ENCODE results near the gene FNDC1.

FNDC1 gene

DNA sequence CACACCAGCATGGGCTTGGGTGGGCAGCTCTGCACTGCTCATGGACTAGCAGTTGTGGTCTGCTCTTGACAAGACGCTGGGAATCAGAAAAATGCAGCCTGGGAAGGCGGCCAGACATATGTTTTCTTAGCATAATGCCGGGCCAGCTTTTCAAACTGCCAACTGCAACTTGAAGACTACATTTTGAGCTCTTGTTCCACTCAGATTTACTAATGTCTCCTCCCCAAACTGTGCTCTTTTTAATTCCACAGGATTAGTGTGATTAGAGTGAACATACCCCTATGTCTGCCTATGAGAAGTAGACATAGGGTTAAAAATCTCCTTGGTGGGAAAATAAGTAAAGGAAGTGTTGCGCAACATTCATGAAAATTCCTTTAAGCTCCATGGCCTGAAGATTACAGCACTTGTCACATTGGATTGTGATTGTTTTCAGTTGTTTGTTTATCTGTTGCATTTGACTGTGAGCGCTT lies 5.3 kb upstream of the FNDC1 start:
- Histone ChIP-seq H4K20me1 (ENCODE audit: insufficient read depth, low read length) (no peaks in the 10 kb centered on the region), H3K4me1 (ENCODE audit: low read length) (no peaks in the 10 kb centered on the region), H3K79me2 (ENCODE audit: low read length) (no peaks in the 10 kb centered on the region), H3K9me3 (ENCODE audit: insufficient read depth, low read length) (no peaks in the 10 kb centered on the region), H3K4me2 (ENCODE audit: low read length) (no peak overlapping the region), H3K9ac (ENCODE audit: low read length) (no peak overlapping the region), H3K27me3 (ENCODE audit: low read depth, low read length) (peaks cover 11% of the 10 kb centered on the region; the same call in 1 of the 2 replicates), H3K36me3 (replicated peaks; ENCODE audit: low read depth, low read length) (no peaks in the 10 kb centered on the region), H3K4me3 (ENCODE audit: low read length) (no peak overlapping the region), H3K27ac (ENCODE audit: low read length) (no peak overlapping the region), H2AFZ (ENCODE audit: low read depth, low read length) (no peak overlapping the region)
- TF ChIP-seq, protein P1, sequence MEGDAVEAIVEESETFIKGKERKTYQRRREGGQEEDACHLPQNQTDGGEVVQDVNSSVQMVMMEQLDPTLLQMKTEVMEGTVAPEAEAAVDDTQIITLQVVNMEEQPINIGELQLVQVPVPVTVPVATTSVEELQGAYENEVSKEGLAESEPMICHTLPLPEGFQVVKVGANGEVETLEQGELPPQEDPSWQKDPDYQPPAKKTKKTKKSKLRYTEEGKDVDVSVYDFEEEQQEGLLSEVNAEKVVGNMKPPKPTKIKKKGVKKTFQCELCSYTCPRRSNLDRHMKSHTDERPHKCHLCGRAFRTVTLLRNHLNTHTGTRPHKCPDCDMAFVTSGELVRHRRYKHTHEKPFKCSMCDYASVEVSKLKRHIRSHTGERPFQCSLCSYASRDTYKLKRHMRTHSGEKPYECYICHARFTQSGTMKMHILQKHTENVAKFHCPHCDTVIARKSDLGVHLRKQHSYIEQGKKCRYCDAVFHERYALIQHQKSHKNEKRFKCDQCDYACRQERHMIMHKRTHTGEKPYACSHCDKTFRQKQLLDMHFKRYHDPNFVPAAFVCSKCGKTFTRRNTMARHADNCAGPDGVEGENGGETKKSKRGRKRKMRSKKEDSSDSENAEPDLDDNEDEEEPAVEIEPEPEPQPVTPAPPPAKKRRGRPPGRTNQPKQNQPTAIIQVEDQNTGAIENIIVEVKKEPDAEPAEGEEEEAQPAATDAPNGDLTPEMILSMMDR (IDR thresholded peaks at IDR 0.05; ENCODE audit: low read depth, low read length): no peak
- no peak for TF ChIP-seq EZH2phosphoT487 (IDR thresholded peaks at IDR 0.05; ENCODE audit: low read depth)

DNA sequence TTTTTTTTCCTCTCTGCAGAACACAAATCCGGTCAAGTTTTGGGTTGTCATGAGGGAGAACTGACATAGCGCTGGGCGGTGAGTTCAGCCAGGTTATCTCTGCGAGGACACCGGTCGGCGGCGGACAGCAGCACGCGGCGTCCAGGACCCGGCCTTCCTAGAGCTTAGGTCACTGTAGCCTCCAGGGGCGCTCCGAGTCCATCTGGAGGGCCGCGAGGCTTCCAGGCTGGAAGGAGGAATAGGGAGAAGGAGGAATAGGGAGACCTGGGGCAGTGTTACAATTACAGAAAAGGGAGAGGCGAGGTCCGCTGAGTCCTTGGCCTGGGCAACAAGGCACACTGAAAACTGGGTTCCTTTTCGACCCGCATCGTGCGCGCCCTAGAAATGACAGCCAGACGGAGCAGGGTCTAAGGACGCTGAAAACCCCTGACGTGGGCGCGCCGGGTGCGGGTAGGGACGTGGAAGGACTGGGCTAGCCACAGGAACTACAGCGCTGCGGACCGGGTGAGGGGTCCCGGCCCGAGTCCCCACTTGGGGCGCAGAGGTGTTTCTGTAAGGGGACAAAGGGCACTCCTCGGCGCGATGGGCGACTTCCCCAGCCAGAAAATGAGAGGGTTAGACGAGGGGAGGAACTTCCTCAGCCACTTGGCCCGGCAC lies 536 bp upstream of the FNDC1 start:
- no peak overlapping the region for H2AFZ ChIP-seq (ENCODE audit: low read depth, low read length)
- no peak overlapping the region for H3K4me3 ChIP-seq (ENCODE audit: low read length)
- peaks cover 38% of the 10 kb centered on the region for H3K27me3 ChIP-seq (ENCODE audit: low read depth, low read length)
- no peaks in the 10 kb centered on the region for H4K20me1 ChIP-seq (ENCODE audit: insufficient read depth, low read length)
- no peaks in the 10 kb centered on the region for H3K36me3 ChIP-seq (replicated peaks; ENCODE audit: low read depth, low read length)
- H3K9me3 ChIP-seq (ENCODE audit: insufficient read depth, low read length): no peaks in the 10 kb centered on the region
- H3K4me2 ChIP-seq (ENCODE audit: low read length): no peak overlapping the region
- no peak for TF ChIP-seq EZH2phosphoT487 (IDR thresholded peaks at IDR 0.05; ENCODE audit: low read depth)
- TF ChIP-seq, protein P1 (IDR thresholded peaks at IDR 0.05; ENCODE audit: low read depth, low read length): no peak
- no peak overlapping the region for H3K27ac ChIP-seq (ENCODE audit: low read length)
- no peaks in the 10 kb centered on the region for H3K4me1 ChIP-seq (ENCODE audit: low read length)
- H3K79me2 ChIP-seq (ENCODE audit: low read length): no peaks in the 10 kb centered on the region
- H3K9ac ChIP-seq (ENCODE audit: low read length): no peak overlapping the region

DNA sequence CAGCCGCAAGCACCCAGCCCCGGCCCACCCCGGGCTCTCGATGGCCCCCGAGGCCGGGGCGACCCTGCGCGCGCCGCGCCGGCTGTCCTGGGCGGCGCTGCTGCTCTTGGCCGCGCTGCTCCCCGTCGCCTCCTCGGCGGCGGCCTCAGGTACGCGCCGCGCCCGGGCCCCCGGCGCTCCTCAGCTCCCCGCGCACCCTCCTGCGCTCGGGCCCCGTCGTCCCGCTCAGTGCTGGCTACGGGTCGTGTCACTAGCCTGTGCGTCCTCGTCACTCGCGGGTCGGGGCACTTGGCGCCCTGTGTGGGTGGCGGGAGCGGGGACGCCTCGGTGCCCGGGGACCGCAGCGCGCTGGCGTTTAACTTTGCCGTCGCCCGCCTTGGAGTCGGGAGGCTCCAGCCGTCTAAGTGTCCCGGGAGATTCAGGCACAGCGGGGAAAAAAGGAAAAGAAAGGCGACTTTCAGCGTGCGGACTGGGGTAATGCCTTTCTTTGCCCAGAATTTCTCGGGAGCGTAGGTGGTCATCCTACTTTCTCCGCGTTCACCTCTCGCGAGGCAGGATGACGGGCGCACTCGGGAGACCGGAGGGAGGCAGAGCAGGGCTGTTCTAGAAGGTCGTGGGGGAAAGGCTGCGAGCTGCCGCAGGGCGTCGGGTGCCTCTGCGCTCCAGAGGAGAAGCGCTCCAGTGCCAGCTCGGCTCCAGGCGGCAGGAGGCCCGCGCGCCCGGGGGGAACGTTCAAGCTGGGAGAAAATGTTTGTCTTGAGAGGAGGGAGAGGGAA lies 545 bp downstream of the FNDC1 start:
- H3K79me2 ChIP-seq (ENCODE audit: low read length): no peaks in the 10 kb centered on the region
- H3K9me3 ChIP-seq (ENCODE audit: insufficient read depth, low read length): no peaks in the 10 kb centered on the region
- no peak overlapping the region for H2AFZ ChIP-seq (ENCODE audit: low read depth, low read length)
- H3K4me2 ChIP-seq (ENCODE audit: low read length): no peak overlapping the region
- no peak overlapping the region for H3K4me3 ChIP-seq (ENCODE audit: low read length)
- peaks cover 38% of the 10 kb centered on the region for H3K27me3 ChIP-seq (ENCODE audit: low read depth, low read length)
- no peak overlapping the region for H3K9ac ChIP-seq (ENCODE audit: low read length)
- H3K4me1 ChIP-seq (ENCODE audit: low read length): no peaks in the 10 kb centered on the region
- H3K36me3 ChIP-seq (replicated peaks; ENCODE audit: low read depth, low read length): no peaks in the 10 kb centered on the region
- H3K27ac ChIP-seq (ENCODE audit: low read length): no peak overlapping the region
- H4K20me1 ChIP-seq (ENCODE audit: insufficient read depth, low read length): no peaks in the 10 kb centered on the region
- TF ChIP-seq, protein P1 (IDR thresholded peaks at IDR 0.05; ENCODE audit: low read depth, low read length): no peak
- no peak for TF ChIP-seq EZH2phosphoT487 (IDR thresholded peaks at IDR 0.05; ENCODE audit: low read depth)

DNA sequence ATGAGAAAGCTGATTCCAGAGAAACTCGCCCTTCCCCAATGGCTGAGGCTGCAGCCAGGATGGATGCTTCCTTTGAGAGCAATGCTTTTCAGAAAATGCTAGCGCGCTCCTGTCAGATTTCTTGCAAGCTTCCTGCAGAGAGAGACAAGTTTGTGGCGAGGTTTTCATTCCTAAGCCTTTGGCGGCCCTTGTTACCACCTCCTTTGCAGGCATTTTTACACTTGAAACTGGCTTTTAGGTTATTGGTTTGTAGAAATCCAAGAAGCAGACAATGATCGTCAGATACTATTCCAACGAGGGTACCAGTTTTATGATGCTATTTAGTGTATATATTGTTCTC lies 1.1 kb downstream of the FNDC1 start:
- no peaks in the 10 kb centered on the region for H4K20me1 ChIP-seq (ENCODE audit: insufficient read depth, low read length)
- H3K27ac ChIP-seq (ENCODE audit: low read length): no peak overlapping the region
- H3K4me3 ChIP-seq (ENCODE audit: low read length): no peak overlapping the region
- no peaks in the 10 kb centered on the region for H3K9me3 ChIP-seq (ENCODE audit: insufficient read depth, low read length)
- H3K79me2 ChIP-seq (ENCODE audit: low read length): no peaks in the 10 kb centered on the region
- no peak overlapping the region for H2AFZ ChIP-seq (ENCODE audit: low read depth, low read length)
- H3K4me1 ChIP-seq (ENCODE audit: low read length): no peaks in the 10 kb centered on the region
- no peak overlapping the region for H3K4me2 ChIP-seq (ENCODE audit: low read length)
- H3K9ac ChIP-seq (ENCODE audit: low read length): no peak overlapping the region
- no peaks in the 10 kb centered on the region for H3K36me3 ChIP-seq (replicated peaks; ENCODE audit: low read depth, low read length)
- TF ChIP-seq, protein P1 (IDR thresholded peaks at IDR 0.05; ENCODE audit: low read depth, low read length): no peak
- no peak for TF ChIP-seq EZH2phosphoT487 (IDR thresholded peaks at IDR 0.05; ENCODE audit: low read depth)
- H3K27me3 ChIP-seq (ENCODE audit: low read depth, low read length): peaks cover 38% of the 10 kb centered on the region

Measured in OCI-LY3 (cell line).